Keratinocyte (primary cell): ENCODE data around the gene CUBN.

ENCODE experiments used
- EZH2 ChIP-seq: IDR thresholded peaks from one replicate; pipeline ENCODE4 v1.6.1; 2012; ENCODE audit warnings: inconsistent platforms, mild to moderate bottlenecking, low read length, moderate library complexity
- TF ChIP-seq, protein P1 (sequence below), 3 experiments: IDR thresholded peaks in 1 of 3; conservative IDR thresholded peaks in 1 of 3; optimal IDR thresholded peaks in 1 of 3; 2 replicates in 2 of 3; 3 replicates in 1 of 3; pipeline versions ENCODE3 to v1.5.1; 2011; ENCODE audit warnings: low read length in 3 of 3, mild to moderate bottlenecking in 3 of 3, moderate library complexity in 2 of 3, control low read depth in 1 of 3, inconsistent platforms in 1 of 3; ENCODE audit not compliant: insufficient read depth in 2 of 3; ENCODE audit errors: extremely low read depth in 1 of 3

- TF ChIP-seq, protein P1, sequence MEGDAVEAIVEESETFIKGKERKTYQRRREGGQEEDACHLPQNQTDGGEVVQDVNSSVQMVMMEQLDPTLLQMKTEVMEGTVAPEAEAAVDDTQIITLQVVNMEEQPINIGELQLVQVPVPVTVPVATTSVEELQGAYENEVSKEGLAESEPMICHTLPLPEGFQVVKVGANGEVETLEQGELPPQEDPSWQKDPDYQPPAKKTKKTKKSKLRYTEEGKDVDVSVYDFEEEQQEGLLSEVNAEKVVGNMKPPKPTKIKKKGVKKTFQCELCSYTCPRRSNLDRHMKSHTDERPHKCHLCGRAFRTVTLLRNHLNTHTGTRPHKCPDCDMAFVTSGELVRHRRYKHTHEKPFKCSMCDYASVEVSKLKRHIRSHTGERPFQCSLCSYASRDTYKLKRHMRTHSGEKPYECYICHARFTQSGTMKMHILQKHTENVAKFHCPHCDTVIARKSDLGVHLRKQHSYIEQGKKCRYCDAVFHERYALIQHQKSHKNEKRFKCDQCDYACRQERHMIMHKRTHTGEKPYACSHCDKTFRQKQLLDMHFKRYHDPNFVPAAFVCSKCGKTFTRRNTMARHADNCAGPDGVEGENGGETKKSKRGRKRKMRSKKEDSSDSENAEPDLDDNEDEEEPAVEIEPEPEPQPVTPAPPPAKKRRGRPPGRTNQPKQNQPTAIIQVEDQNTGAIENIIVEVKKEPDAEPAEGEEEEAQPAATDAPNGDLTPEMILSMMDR (optimal IDR thresholded peaks at IDR 0.05 in 1 of 3, IDR thresholded peaks at IDR 0.05 in 1 of 3, conservative IDR thresholded peaks at IDR 0.05 in 1 of 3; ENCODE audit: extremely low read depth in 1 of 3, insufficient read depth in 2 of 3, low read length in 3 of 3) = no peak
- TF ChIP-seq EZH2 = no peak
Measured at GRCh38 chr10:16996530-16996964, 133.1 kb downstream of the CUBN start.
